RWPE2 (cell line): ENCODE measurements around the gene SFMBT2.

Source experiments
- ATAC-seq: fragments of 200-7000 bp; cut with Tn5 transposase; 3 replicates; pipeline ENCODE4 v1.9.1; 2021; ENCODE audit warnings: low read depth
- DNase-seq: peaks from one replicate; pipeline ENCODE4 v3.0.0-alpha.2; 2020; ENCODE audit warnings: low spot score
- H3K27ac ChIP-seq: fragments of 450-650 bp; 2 replicates; pipeline ENCODE4 v1.5.1; 2017; ENCODE audit warnings: mild to moderate bottlenecking; ENCODE audit not compliant: poor library complexity, severe bottlenecking
- H3K27me3 ChIP-seq: fragments of 250-450 bp; sonication (Bioruptor Pico); 2 replicates; pipeline ENCODE4 v1.5.1; 2021; ENCODE audit warnings: mild to moderate bottlenecking, moderate library complexity; ENCODE audit not compliant: insufficient read depth, poor library complexity, severe bottlenecking
- H3K36me3 ChIP-seq: fragments of 250-450 bp; sonication (Bioruptor Pico); 2 replicates; pipeline ENCODE4 v1.5.1; 2020; ENCODE audit warnings: low read depth, mild to moderate bottlenecking, moderate library complexity
- H3K4me1 ChIP-seq: fragments of 250-450 bp; sonication (Bioruptor Pico); 2 replicates; pipeline ENCODE4 v1.5.1; 2021; ENCODE audit warnings: mild to moderate bottlenecking, moderate library complexity; ENCODE audit not compliant: insufficient read depth, poor library complexity, severe bottlenecking
- H3K4me3 ChIP-seq: fragments of 250-450 bp; sonication (Bioruptor Pico); 2 replicates; pipeline ENCODE4 v1.5.1; 2021; ENCODE audit warnings: mild to moderate bottlenecking, moderate library complexity; ENCODE audit not compliant: severe bottlenecking
- H3K9me3 ChIP-seq: fragments of 250-450 bp; sonication (Bioruptor Pico); 2 replicates; pipeline ENCODE4 v1.5.1; 2021; ENCODE audit warnings: mild to moderate bottlenecking, moderate library complexity; ENCODE audit not compliant: severe bottlenecking
- TF ChIP-seq, protein P1 (sequence below): fragments of 450-650 bp; IDR thresholded peaks from one replicate; pipeline ENCODE4 v1.5.1; 2017; ENCODE audit warnings: mild to moderate bottlenecking, moderate library complexity; ENCODE audit not compliant: poor library complexity, severe bottlenecking

The SFMBT2 gene

DNA sequence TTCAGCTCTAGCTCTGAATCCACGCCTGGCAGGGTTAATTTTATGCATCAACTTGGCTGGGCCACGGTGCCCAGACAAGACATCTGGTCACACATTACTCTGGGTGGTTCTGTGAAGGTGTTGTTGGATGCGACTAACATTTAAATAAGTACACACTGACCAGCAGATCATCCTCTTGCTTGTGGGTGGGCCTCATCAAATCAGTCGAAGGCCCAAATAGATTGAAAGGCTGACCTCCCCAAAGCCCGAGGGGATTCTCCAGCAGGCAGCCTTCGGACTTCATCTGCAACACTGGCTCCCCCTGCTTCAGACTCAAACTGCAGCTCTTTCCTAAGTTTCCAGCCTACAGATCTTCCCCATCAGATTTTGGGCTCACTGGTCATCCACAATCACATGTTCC lies 53.6 kb downstream of the SFMBT2 start:
- Histone ChIP-seq H3K4me1 (peaks cover 13% of the 10 kb centered on the region), H3K27ac (peak overlapping the region; percentile 93), H3K9me3 (no peaks in the 10 kb centered on the region), H3K27me3 (no peaks in the 10 kb centered on the region), H3K4me3 (no peak overlapping the region), H3K36me3 (peaks cover 7% of the 10 kb centered on the region; the same call in 1 of the 2 replicates)
- ATAC-seq (no peak), DNase-seq (no peak)
- TF ChIP-seq, protein P1, sequence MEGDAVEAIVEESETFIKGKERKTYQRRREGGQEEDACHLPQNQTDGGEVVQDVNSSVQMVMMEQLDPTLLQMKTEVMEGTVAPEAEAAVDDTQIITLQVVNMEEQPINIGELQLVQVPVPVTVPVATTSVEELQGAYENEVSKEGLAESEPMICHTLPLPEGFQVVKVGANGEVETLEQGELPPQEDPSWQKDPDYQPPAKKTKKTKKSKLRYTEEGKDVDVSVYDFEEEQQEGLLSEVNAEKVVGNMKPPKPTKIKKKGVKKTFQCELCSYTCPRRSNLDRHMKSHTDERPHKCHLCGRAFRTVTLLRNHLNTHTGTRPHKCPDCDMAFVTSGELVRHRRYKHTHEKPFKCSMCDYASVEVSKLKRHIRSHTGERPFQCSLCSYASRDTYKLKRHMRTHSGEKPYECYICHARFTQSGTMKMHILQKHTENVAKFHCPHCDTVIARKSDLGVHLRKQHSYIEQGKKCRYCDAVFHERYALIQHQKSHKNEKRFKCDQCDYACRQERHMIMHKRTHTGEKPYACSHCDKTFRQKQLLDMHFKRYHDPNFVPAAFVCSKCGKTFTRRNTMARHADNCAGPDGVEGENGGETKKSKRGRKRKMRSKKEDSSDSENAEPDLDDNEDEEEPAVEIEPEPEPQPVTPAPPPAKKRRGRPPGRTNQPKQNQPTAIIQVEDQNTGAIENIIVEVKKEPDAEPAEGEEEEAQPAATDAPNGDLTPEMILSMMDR: no peak

DNA sequence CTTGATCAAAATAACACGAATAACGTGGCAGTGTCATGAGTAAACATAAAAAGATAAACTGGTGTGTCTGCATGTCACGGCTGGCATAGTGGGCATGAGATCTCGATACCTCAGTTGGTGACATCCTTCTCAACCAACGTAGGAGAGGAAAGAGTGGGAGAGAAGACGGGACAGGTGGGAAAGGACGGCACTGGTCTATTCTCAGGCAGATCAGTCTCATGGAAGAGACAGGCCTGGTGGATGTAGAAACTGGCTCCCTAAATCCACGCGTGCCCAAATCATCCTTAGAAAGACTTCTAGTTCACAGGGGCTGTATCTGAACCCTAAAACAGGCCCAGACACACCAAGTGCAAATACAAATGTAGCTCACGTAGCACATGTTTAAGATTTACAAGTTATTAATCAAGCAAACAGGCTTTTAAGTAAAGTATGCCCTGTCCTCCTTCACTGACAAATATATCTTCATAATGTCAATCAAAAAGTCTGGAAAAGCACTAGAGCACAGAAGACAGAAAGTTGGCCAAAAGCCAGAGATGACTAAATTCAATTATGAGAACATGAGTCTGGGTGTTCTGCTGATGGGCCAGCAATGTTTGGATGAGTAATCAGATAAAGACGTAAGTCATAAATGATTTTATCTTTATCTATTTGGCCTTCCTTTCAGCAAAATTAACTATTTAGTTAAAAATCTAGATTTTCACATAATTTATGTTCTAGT lies 56.3 kb downstream of the SFMBT2 start:
- Histone ChIP-seq H3K36me3 (peaks cover 3% of the 10 kb centered on the region; the same call in 1 of the 2 replicates), H3K4me1 (peaks cover 13% of the 10 kb centered on the region), H3K4me3 (no peak overlapping the region), H3K9me3 (no peaks in the 10 kb centered on the region), H3K27me3 (no peaks in the 10 kb centered on the region), H3K27ac (peak overlapping the region; percentile 93)
- TF ChIP-seq, protein P1: no peak
- ATAC-seq: peak; percentile 85
- DNase-seq: no peak

DNA sequence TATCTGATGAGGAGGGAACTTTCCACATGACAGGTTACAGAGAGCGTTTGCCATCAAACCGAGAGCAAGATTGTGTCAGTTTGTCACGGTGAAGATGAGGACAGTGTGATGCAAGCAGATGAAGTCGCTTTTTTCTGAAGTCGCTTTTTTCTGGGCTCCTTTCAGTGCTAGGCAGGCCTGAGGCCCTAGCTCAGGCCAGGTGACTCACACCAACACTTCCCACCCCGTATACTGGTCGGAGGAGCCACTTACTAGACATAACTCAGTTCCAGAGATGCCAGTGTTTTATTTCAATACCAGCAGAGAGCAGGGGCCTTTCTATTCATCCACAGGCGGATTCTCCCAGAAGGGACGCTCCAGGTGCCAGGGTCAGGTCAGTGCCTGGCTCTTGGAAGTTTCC lies 58.9 kb downstream of the SFMBT2 start:
- Histone ChIP-seq H3K27ac (peak overlapping the region; percentile 93), H3K4me1 (peaks cover 13% of the 10 kb centered on the region), H3K36me3 (peaks cover 3% of the 10 kb centered on the region; the same call in 1 of the 2 replicates), H3K4me3 (no peak overlapping the region), H3K27me3 (no peaks in the 10 kb centered on the region), H3K9me3 (no peaks in the 10 kb centered on the region)
- peak; percentile 70 for ATAC-seq
- DNase-seq: no peak
- TF ChIP-seq, protein P1: no peak

DNA sequence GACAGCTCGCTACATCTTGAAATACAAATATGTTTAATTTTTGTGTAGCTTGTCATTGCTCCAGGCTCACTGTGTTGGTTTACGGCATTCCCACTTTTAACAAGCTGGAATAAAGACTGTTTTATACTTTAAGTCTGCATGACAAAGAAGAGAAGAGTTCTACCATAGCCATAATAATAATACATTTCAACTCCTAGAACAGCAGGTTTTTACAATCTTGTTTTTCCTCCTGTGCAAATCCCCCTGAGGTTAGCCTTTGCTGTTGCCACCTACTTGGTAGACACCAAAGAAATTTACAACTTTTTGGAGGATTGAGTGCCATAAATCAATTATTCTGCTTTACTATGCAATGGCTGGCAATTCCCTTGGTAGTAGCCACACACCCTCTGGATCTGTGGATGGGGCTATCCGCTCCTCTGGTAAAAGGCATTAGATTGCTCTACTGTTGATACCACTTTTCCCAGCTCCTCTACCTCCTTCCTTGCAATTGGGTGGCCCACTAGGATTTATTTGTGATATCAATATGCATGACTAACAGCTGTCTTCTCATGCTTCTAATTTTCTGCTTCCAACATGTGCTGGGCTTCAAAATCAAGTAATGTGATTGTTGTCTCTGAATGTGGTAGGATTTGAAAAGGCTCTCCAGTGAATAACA lies 60.2 kb downstream of the SFMBT2 start:
- TF ChIP-seq, protein P1: no peak
- ATAC-seq (no peak), DNase-seq (no peak)
- no peak overlapping the region for H3K27ac ChIP-seq
- no peak overlapping the region for H3K4me3 ChIP-seq
- peaks cover 3% of the 10 kb centered on the region; the same call in 1 of the 2 replicates for H3K36me3 ChIP-seq
- H3K4me1 ChIP-seq: peaks cover 13% of the 10 kb centered on the region
- no peaks in the 10 kb centered on the region for H3K9me3 ChIP-seq
- H3K27me3 ChIP-seq: no peaks in the 10 kb centered on the region

DNA sequence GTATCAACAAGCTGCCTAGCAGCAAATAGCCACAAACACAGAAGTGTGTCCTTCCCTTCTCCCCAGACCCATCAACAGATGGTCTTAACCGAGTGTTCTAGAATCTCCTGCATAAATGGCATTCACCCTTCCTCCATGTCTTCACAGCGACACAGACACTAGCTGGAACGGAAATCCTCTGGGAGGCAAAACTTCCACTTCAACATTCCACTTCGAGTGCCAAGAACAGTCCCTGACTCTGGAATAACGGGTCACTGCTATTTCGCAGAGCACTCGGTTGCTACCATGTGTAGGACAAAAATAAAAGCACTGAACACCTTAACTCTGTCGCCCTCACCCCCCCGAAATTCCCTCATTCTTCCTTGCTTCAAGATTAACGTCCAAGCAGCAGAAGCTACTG lies 65.1 kb downstream of the SFMBT2 start:
- DNase-seq: no peak
- H3K36me3 ChIP-seq: no peaks in the 10 kb centered on the region
- H3K27me3 ChIP-seq: no peaks in the 10 kb centered on the region
- H3K4me3 ChIP-seq: no peak overlapping the region
- H3K4me1 ChIP-seq: no peaks in the 10 kb centered on the region
- ATAC-seq: no peak
- TF ChIP-seq, protein P1: no peak
- no peak overlapping the region for H3K27ac ChIP-seq
- no peaks in the 10 kb centered on the region for H3K9me3 ChIP-seq
